Measurements from ENCODE around the gene DDX17. TPM values are rescaled to one million over a fixed set of nuclear protein-coding genes. Genes with fewer than 3 reads are reported as not detected.

The DDX17 gene
- total RNA-seq, 4 donors from 2014 or later, result 583 to 733 (median 616) TPM

DNA sequence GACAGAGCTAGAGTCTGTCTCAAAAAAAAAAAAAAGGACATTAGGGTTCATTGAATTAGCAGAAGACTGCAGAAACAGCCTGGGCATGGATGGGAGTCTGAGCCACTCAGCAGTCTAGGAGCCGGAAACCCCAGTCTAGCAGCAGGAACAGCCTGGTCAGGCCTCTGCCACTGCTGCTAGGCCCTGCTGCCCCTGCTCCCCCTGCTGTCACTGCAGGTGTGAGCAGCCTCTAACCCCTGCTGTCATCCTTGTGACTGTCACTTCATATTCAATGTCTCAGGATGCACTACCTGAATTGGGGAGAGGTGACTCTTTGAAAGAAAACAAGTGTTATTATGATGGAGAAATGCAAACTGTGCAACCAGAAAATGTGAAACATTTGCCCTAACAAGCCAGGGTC is 7.0 kb upstream of the DDX17 start:
- Histone ChIP-seq H3K9me3 (no peaks in the 10 kb centered on the region), H3K27me3 (no peaks in the 10 kb centered on the region), H3K27ac (no peak overlapping the region), H3K4me3 (no peak overlapping the region), H3K4me1 (no peaks in the 10 kb centered on the region), H3K36me3 (no peaks in the 10 kb centered on the region)
- TF ChIP-seq, protein P1, sequence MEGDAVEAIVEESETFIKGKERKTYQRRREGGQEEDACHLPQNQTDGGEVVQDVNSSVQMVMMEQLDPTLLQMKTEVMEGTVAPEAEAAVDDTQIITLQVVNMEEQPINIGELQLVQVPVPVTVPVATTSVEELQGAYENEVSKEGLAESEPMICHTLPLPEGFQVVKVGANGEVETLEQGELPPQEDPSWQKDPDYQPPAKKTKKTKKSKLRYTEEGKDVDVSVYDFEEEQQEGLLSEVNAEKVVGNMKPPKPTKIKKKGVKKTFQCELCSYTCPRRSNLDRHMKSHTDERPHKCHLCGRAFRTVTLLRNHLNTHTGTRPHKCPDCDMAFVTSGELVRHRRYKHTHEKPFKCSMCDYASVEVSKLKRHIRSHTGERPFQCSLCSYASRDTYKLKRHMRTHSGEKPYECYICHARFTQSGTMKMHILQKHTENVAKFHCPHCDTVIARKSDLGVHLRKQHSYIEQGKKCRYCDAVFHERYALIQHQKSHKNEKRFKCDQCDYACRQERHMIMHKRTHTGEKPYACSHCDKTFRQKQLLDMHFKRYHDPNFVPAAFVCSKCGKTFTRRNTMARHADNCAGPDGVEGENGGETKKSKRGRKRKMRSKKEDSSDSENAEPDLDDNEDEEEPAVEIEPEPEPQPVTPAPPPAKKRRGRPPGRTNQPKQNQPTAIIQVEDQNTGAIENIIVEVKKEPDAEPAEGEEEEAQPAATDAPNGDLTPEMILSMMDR (IDR thresholded peaks at IDR 0.05), result peak in 4 of 6 experiments; percentile 10 to 40 (median 18)
- TF ChIP-seq POLR2A (IDR thresholded peaks at IDR 0.05), result no peak
- peak in 1 of 3 donors; percentile 60 for DNase-seq

DNA sequence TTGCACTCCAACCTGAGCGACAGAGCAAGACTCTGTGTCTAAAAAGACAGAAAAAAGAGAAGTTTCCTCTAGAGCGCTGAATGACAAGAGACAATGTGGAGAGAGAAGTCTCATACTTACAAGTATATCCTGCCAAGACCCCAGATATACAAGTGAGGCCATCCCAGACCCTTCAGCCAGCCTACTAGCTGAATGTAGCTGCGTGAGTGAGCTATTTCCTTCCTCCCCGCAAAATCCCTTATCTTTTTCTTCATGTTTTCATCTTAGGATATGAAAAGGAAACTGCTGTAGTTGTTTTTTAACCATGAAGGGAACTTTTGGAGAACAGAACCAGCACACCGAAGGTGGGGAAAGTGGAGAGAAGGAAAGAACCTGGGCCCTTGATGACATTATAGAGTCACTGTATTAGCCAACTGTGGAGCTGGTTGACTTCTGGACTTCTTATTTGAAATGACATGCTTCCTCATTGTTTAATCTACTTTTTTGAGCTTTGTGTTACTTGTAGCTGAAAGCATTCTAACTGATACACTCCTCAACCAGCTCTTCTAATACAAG is 4.4 kb upstream of the DDX17 start:
- H3K4me3 ChIP-seq, result no peak overlapping the region
- peaks cover 0 to 6% (median 2%) of the 10 kb centered on the region in 4 donors for H3K4me1 ChIP-seq
- no peak for DNase-seq
- H3K36me3 ChIP-seq, result no peaks in the 10 kb centered on the region
- no peaks in the 10 kb centered on the region for H3K27me3 ChIP-seq
- no peaks in the 10 kb centered on the region for H3K9me3 ChIP-seq
- TF ChIP-seq, protein P1 (IDR thresholded peaks at IDR 0.05), result no peak
- no peak for TF ChIP-seq POLR2A (IDR thresholded peaks at IDR 0.05)
- H3K27ac ChIP-seq, result no peak overlapping the region

DNA sequence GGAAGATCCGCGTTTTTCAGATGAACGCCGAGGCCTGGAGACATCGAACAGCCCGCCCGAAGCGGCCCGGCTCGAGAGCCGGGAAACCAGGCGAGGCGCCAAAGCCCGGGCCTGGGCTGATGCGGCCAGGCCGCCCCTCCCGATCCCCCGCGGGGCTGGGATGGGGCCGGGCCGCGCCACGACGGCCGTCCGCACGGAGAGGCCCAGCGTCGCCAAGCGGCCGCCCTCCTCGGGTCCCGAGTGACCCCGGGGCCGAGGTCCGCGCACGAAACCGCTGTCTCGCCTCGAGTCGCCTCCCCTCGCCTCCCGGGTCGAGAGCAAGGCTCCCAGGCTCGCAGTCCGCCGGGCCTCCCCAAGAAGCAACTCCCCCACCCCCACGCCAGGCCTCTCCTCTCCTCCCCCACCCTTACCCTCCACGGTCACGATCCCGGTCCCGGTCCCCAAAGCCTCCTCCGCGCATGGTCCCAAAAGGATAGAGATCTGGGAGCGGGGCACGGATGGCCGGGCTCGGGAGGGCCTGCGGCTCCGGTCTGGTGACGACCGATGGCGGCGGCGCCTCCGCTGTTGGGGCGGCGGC is 482 bp downstream of the DDX17 start:
- DNase-seq, result peak; percentile 59 to 89 (median 83)
- no peaks in the 10 kb centered on the region for H3K9me3 ChIP-seq
- no peaks in the 10 kb centered on the region for H3K27me3 ChIP-seq
- H3K4me1 ChIP-seq, result peaks cover 0 to 42% (median 13%) of the 10 kb centered on the region in 4 donors
- H3K27ac ChIP-seq, result peak overlapping the region; percentile 97 to 99 (median 98)
- H3K36me3 ChIP-seq, result peaks cover 0 to 15% (median 0%) of the 10 kb centered on the region in 3 donors
- TF ChIP-seq, protein P1 (IDR thresholded peaks at IDR 0.05), result no peak
- TF ChIP-seq POLR2A (IDR thresholded peaks at IDR 0.05), result peak; percentile 31 to 35
- H3K4me3 ChIP-seq, result peak overlapping the region; percentile 72 to 91 (median 84)

DNA sequence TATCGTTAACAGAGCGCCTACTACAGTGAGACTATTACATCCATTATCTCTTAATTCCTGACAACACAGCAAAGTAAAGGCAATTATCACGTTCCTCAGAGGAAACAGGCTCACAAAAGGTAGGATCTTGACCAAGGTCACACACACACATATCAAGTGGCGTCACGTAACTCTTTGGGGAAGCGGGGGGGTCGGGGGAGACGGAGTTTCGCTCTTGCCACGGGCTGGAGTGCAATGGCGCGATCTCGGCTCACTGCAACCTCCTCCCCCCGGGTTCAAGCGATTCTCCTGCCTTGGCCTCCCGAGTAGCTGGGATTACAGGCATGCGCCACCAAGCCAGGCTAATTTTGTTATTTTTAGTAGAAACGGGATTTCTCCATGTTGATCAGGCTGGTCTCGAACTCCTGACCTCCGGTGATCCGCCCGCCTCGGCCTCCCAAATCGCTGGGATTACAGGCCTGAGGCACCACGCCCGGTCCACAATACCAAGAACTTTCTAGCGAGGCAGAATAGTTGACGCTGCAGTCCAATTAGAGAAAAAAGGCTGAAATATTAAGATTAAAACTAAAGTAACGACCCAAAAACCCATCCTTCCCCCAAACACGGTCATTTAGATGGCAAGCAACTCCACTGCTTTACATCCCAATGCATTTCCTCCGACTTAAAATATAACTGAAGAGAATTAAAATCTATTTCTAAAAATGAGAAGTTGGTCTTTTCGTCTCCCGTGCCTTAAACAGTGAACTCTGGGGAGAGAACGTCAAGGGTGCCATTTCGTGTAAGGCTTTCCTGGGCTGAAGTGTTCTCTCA is 1.2 kb downstream of the DDX17 start:
- peaks cover 0 to 22% (median 0%) of the 10 kb centered on the region in 3 donors for H3K36me3 ChIP-seq
- H3K9me3 ChIP-seq, result no peaks in the 10 kb centered on the region
- H3K27ac ChIP-seq, result peak overlapping the region; percentile 97 to 99 (median 98)
- peak overlapping the region; percentile 72 to 91 (median 84) for H3K4me3 ChIP-seq
- TF ChIP-seq, protein P1 (IDR thresholded peaks at IDR 0.05), result no peak
- TF ChIP-seq POLR2A (IDR thresholded peaks at IDR 0.05), result peak in 1 of 2 donors; percentile 24
- H3K4me1 ChIP-seq, result peaks cover 0 to 47% (median 13%) of the 10 kb centered on the region in 4 donors
- no peaks in the 10 kb centered on the region for H3K27me3 ChIP-seq
- DNase-seq, result peak; percentile 63 to 79 (median 65)

DNA sequence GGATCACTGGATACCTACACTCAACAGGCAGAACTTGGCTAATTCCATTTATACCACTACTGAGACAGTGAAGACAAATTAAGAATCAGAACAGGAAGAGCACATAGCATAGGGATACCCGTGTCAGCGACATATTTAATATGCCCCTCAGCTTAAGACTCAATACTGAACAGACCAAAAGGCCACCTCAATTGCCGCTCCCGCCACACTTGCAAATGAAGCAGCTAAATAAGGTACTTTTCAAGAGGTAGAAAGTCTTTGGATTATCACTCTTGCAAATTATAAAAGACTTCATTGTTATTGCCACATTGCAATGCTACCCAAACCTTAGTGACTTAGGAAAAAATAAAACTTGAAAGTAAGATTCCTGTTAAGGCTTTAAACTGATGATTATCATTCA is 3.1 kb downstream of the DDX17 start:
- no peak for TF ChIP-seq POLR2A (IDR thresholded peaks at IDR 0.05)
- TF ChIP-seq, protein P1 (IDR thresholded peaks at IDR 0.05), result no peak
- Histone ChIP-seq H3K4me1 (peaks cover 0 to 60% (median 13%) of the 10 kb centered on the region in 4 donors), H3K36me3 (peaks cover 0 to 41% (median 0%) of the 10 kb centered on the region in 3 donors), H3K4me3 (peak overlapping the region in 3 of 4 donors; percentile 80 to 91 (median 89)), H3K9me3 (no peaks in the 10 kb centered on the region), H3K27me3 (no peaks in the 10 kb centered on the region), H3K27ac (peak overlapping the region in 1 of 4 donors; percentile 99)
- DNase-seq, result no peak

All from Peyer's patch (tissue), 4 donors.